Endometrial microvascular endothelial cells (primary cell): ENCODE data around the gene BARHL1. TPM values are rescaled to one million over a fixed set of nuclear protein-coding genes. Genes with fewer than 3 reads are reported as not detected.

Source experiments
- in situ Hi-C: cut with HindIII; loops from 2 replicates; pipeline ENCODE4 v1.10.0; 2017; ENCODE audit warnings: low sequenced_read_pairs, low pct_unique_long_range_greater_than_20kb; ENCODE audit errors: inconsistent ontology term
- total RNA-seq: library from RNA; depleted of rRNA; stranded (reverse); fragments of >200 nt; gene quantifications from one replicate; pipeline ENCODE4 v1.2.3, GENCODE V29; 2015; ENCODE audit errors: inconsistent ontology term

Gene BARHL1
- total RNA-seq, 1 donor from 2014 or later, result not detected

DNA sequence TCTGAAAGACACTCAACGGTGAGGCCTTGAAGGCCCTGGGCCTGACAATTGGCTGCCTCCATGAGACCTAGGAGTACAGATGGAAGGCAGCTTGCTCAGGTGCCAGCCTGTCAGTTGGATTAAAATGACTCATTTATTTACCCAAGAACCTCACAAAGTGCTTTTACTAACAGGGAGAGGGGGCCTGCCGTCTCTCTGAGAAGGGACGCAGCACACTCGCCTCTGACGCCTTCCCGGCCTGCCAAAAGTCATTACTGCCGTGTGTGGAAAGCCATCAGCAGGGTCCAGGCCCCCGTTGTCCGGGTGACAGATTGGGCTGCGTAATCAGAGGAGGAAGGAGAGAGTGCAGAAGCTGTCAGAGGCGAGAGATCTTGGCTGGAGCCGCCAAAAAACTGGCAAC is 54.9 kb downstream of the BARHL1 start:
- in situ Hi-C loops, result no loop called here

DNA sequence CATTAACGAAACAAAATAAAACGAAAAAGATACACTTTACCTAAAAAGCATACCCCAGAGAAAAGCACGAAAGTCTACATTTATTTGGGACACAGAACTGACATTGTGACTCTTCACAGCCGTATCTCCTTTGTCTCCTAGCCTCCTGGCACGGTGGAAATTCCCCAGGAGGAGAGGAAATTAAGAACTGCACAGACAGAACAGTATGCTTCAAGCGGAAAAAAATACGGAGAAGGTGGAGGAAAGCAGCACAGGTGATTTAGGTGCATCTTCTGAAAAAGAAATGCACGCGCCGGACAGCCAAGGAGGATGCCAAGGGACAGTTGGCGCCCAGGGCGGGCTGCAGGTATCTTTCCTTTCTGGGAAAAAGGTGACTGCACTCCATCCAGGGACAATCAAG is 55.4 kb downstream of the BARHL1 start:
- in situ Hi-C loops, result no loop called here

DNA sequence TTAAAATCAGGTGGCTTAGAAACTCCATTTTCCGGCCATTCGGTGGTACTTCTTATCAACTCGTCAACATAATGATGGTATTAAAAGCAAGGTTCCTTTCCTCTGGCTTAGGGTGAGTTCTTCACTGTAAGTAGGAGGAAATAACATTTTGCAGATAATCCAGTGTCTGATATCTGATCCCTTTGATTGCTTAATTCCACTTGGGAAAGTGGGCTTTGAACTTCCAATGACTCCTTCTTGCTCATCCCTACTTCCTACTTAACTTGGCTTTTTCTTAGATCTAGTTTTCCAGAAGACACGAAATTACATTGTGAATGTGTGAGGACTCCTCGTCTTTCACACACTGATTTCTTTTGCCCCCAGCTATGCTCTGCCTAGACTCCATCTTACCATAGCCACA is 55.8 kb downstream of the BARHL1 start:
- in situ Hi-C loops, result no loop called here

DNA sequence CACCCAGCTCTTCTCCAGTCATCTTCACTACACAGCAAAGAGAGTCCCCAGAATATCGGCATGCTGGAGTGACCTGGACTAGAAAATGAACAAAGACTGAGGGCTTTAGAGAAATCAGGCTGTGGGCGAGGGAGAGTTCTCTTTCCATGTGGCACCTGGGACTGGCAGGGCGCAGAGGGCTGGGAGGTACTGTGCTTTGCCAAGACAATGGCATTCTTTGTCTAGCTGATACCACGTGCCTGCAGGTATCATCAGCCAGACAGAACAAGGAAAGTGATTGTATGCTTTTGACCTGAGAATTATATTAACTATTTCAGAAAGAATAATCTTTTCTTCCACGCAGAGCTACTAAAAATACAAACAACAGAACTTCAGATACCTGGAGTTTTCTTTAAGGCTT is 56.9 kb downstream of the BARHL1 start:
- in situ Hi-C loops, result no loop called here

Other genes with a start within 250 kb of the BARHL1 start
- gene SETX, start 227.6 kb upstream of the BARHL1 start, total RNA-seq, result 25.4 TPM
- 10.4 TPM for gene TTF1, start 175.8 kb upstream of the BARHL1 start, total RNA-seq
- gene CFAP77, start 172.4 kb upstream of the BARHL1 start, total RNA-seq, result not detected
- gene DDX31, start 87.4 kb downstream of the BARHL1 start, total RNA-seq, result 14.7 TPM
- 16.3 TPM for gene GTF3C4, start 87.9 kb downstream of the BARHL1 start, total RNA-seq